ENCODE results near the gene ST3GAL3. TPM values are rescaled to one million over a fixed set of nuclear protein-coding genes. Genes with fewer than 3 reads are reported as not detected.

ST3GAL3 gene
- total RNA-seq, 2 donors from 2014 or later = 25.3 to 34.9 TPM

- DNase-seq (no peak), ATAC-seq (replicated peaks in 1 of 2) (no peak)
- Mint-ChIP-seq H3K4me3 (no peak overlapping the region), H3K4me1 (ENCODE audit: low read depth) (no peaks in the 10 kb centered on the region), H3K9me3 (no peaks in the 10 kb centered on the region), H3K27ac (no peak overlapping the region), H3K36me3 (ENCODE audit: insufficient read depth in 2 of 2) (no peaks in the 10 kb centered on the region), H3K27me3 (ENCODE audit: low read depth) (no peaks in the 10 kb centered on the region)
Measured at GRCh38 chr1:43879414-43879813, 172.1 kb downstream of the ST3GAL3 start.

- H3K27me3 Mint-ChIP-seq (ENCODE audit: low read depth) = no peaks in the 10 kb centered on the region
- H3K27ac Mint-ChIP-seq = no peak overlapping the region
Measured at GRCh38 chr1:43879996-43880395, 172.7 kb downstream of the ST3GAL3 start.

GRCh38 chr1:43880604-43881003 lies 173.3 kb downstream of the ST3GAL3 start:
- ATAC-seq (replicated peaks in 1 of 2) (no peak), DNase-seq (no peak)
- Mint-ChIP-seq H3K36me3 (ENCODE audit: insufficient read depth in 2 of 2) (no peaks in the 10 kb centered on the region), H3K27me3 (ENCODE audit: low read depth) (no peaks in the 10 kb centered on the region), H3K4me3 (no peak overlapping the region), H3K27ac (no peak overlapping the region), H3K4me1 (ENCODE audit: low read depth) (no peaks in the 10 kb centered on the region), H3K9me3 (no peaks in the 10 kb centered on the region)

More at GRCh38 chr1:43879996-43880395, 172.7 kb downstream of the ST3GAL3 start:
- Mint-ChIP-seq H3K36me3 (ENCODE audit: insufficient read depth in 2 of 2) (no peaks in the 10 kb centered on the region), H3K4me1 (ENCODE audit: low read depth) (no peaks in the 10 kb centered on the region), H3K4me3 (no peak overlapping the region), H3K9me3 (no peaks in the 10 kb centered on the region)
- ATAC-seq (replicated peaks in 1 of 2) (no peak), DNase-seq (no peak)

GRCh38 chr1:43881415-43881814 lies 174.1 kb downstream of the ST3GAL3 start:
- no peak for ATAC-seq (replicated peaks in 1 of 2)
- Mint-ChIP-seq H3K4me1 (ENCODE audit: low read depth) (no peaks in the 10 kb centered on the region), H3K9me3 (no peaks in the 10 kb centered on the region), H3K4me3 (no peak overlapping the region), H3K27ac (no peak overlapping the region), H3K27me3 (ENCODE audit: low read depth) (no peaks in the 10 kb centered on the region), H3K36me3 (ENCODE audit: insufficient read depth in 2 of 2) (no peaks in the 10 kb centered on the region)
- DNase-seq = no peak

- DNase-seq (no peak), ATAC-seq (replicated peaks in 1 of 2) (no peak)
- Mint-ChIP-seq H3K27me3 (ENCODE audit: low read depth) (no peaks in the 10 kb centered on the region), H3K4me1 (ENCODE audit: low read depth) (no peaks in the 10 kb centered on the region), H3K36me3 (ENCODE audit: insufficient read depth in 2 of 2) (no peaks in the 10 kb centered on the region), H3K9me3 (no peaks in the 10 kb centered on the region), H3K27ac (no peak overlapping the region), H3K4me3 (no peak overlapping the region)
Measured at GRCh38 chr1:43882763-43883162, 175.4 kb downstream of the ST3GAL3 start.

- no peaks in the 10 kb centered on the region for H3K9me3 Mint-ChIP-seq
- no peak overlapping the region for H3K27ac Mint-ChIP-seq
- H3K4me3 Mint-ChIP-seq = no peak overlapping the region
- DNase-seq = no peak
- H3K36me3 Mint-ChIP-seq (ENCODE audit: insufficient read depth in 2 of 2) = no peaks in the 10 kb centered on the region
- H3K4me1 Mint-ChIP-seq (ENCODE audit: low read depth) = no peaks in the 10 kb centered on the region
- H3K27me3 Mint-ChIP-seq (ENCODE audit: low read depth) = no peaks in the 10 kb centered on the region
- no peak for ATAC-seq (replicated peaks in 1 of 2)
Measured at GRCh38 chr1:43883321-43883720, 176.0 kb downstream of the ST3GAL3 start.

GRCh38 chr1:43885279-43885801 lies 178.0 kb downstream of the ST3GAL3 start:
- Mint-ChIP-seq H3K4me3 (no peak overlapping the region), H3K27ac (no peak overlapping the region), H3K27me3 (ENCODE audit: low read depth) (no peaks in the 10 kb centered on the region), H3K36me3 (ENCODE audit: insufficient read depth in 2 of 2) (no peaks in the 10 kb centered on the region), H3K9me3 (no peaks in the 10 kb centered on the region), H3K4me1 (ENCODE audit: low read depth) (no peaks in the 10 kb centered on the region)
- ATAC-seq (replicated peaks in 1 of 2) = no peak
- DNase-seq = no peak

- H3K27me3 Mint-ChIP-seq (ENCODE audit: low read depth) = no peaks in the 10 kb centered on the region
- no peak for DNase-seq
- no peaks in the 10 kb centered on the region for H3K36me3 Mint-ChIP-seq (ENCODE audit: insufficient read depth in 2 of 2)
- no peak for ATAC-seq (replicated peaks in 1 of 2)
- H3K4me3 Mint-ChIP-seq = no peak overlapping the region
- H3K27ac Mint-ChIP-seq = no peak overlapping the region
- H3K9me3 Mint-ChIP-seq = no peaks in the 10 kb centered on the region
- no peaks in the 10 kb centered on the region for H3K4me1 Mint-ChIP-seq (ENCODE audit: low read depth)
Measured at GRCh38 chr1:43887748-43888147, 180.4 kb downstream of the ST3GAL3 start.

GRCh38 chr1:43890815-43891214 lies 183.5 kb downstream of the ST3GAL3 start:
- no peak for DNase-seq
- H3K36me3 Mint-ChIP-seq (ENCODE audit: insufficient read depth in 2 of 2) = no peaks in the 10 kb centered on the region
- no peaks in the 10 kb centered on the region for H3K9me3 Mint-ChIP-seq
- H3K27ac Mint-ChIP-seq = no peak overlapping the region
- no peaks in the 10 kb centered on the region for H3K4me1 Mint-ChIP-seq (ENCODE audit: low read depth)
- no peak overlapping the region for H3K4me3 Mint-ChIP-seq
- no peaks in the 10 kb centered on the region for H3K27me3 Mint-ChIP-seq (ENCODE audit: low read depth)
- ATAC-seq (replicated peaks in 1 of 2) = no peak

- Mint-ChIP-seq H3K4me3 (no peak overlapping the region), H3K4me1 (ENCODE audit: low read depth) (no peaks in the 10 kb centered on the region), H3K9me3 (no peaks in the 10 kb centered on the region), H3K36me3 (ENCODE audit: insufficient read depth in 2 of 2) (peaks cover 0 to 3% of the 10 kb centered on the region in 2 donors), H3K27ac (no peak overlapping the region), H3K27me3 (ENCODE audit: low read depth) (no peaks in the 10 kb centered on the region)
- ATAC-seq (replicated peaks in 1 of 2) = no peak
- DNase-seq = no peak
Measured at GRCh38 chr1:43893006-43893405, 185.7 kb downstream of the ST3GAL3 start.

- no peaks in the 10 kb centered on the region for H3K27me3 Mint-ChIP-seq (ENCODE audit: low read depth)
- H3K4me1 Mint-ChIP-seq (ENCODE audit: low read depth) = no peaks in the 10 kb centered on the region
- no peak overlapping the region for H3K4me3 Mint-ChIP-seq
- H3K9me3 Mint-ChIP-seq = no peaks in the 10 kb centered on the region
- H3K36me3 Mint-ChIP-seq (ENCODE audit: insufficient read depth in 2 of 2) = peaks cover 0 to 3% of the 10 kb centered on the region in 2 donors
- H3K27ac Mint-ChIP-seq = no peak overlapping the region
- DNase-seq (no peak), ATAC-seq (replicated peaks in 1 of 2) (no peak)
Measured at GRCh38 chr1:43898981-43899380, 191.6 kb downstream of the ST3GAL3 start.

GRCh38 chr1:43900386-43900785 lies 193.1 kb downstream of the ST3GAL3 start:
- Mint-ChIP-seq H3K9me3 (no peaks in the 10 kb centered on the region), H3K36me3 (ENCODE audit: insufficient read depth in 2 of 2) (peaks cover 0 to 3% of the 10 kb centered on the region in 2 donors), H3K27ac (no peak overlapping the region), H3K4me3 (no peak overlapping the region), H3K4me1 (ENCODE audit: low read depth) (no peaks in the 10 kb centered on the region), H3K27me3 (ENCODE audit: low read depth) (no peaks in the 10 kb centered on the region)
- ATAC-seq (replicated peaks in 1 of 2) = no peak
- DNase-seq = no peak

- ATAC-seq (replicated peaks in 1 of 2) (no peak), DNase-seq (no peak)
- no peaks in the 10 kb centered on the region for H3K4me1 Mint-ChIP-seq (ENCODE audit: low read depth)
- H3K36me3 Mint-ChIP-seq (ENCODE audit: insufficient read depth in 2 of 2) = peaks cover 0 to 3% of the 10 kb centered on the region in 2 donors
- no peaks in the 10 kb centered on the region for H3K9me3 Mint-ChIP-seq
- no peak overlapping the region for H3K4me3 Mint-ChIP-seq
- H3K27me3 Mint-ChIP-seq (ENCODE audit: low read depth) = no peaks in the 10 kb centered on the region
- no peak overlapping the region for H3K27ac Mint-ChIP-seq
Measured at GRCh38 chr1:43901196-43901961, 194.0 kb downstream of the ST3GAL3 start.
